ENCODE results near the gene LTA4H. TPM values are rescaled to one million over a fixed set of nuclear protein-coding genes. Genes with fewer than 3 reads are reported as not detected.

Gene LTA4H
- total and polyA plus RNA-seq, 4 donors: 59.7 to 93.3 (median 60.8) TPM

Other genes with a start within 250 kb of the LTA4H start
- 10 to 100 TPM; 10.2 to 16.6 TPM for gene NTN4, start 244.8 kb downstream of the LTA4H start, total RNA-seq
- gene NTN4, start 244.8 kb downstream of the LTA4H start, polyA plus RNA-seq (ENCODE audit: insufficient read length in 2 of 2): 10 to 100 TPM; 17.8 to 22.9 TPM
- 10 to 100 TPM; 16.3 to 21.0 TPM for gene SNRPF, start 176.6 kb downstream of the LTA4H start, total RNA-seq
- gene SNRPF, start 176.6 kb downstream of the LTA4H start, polyA plus RNA-seq (ENCODE audit: insufficient read length in 2 of 2): 10 to 100 TPM; 52.6 to 63.7 TPM
- not detected for gene CCDC38, start 93.0 kb downstream of the LTA4H start, total RNA-seq
- under 1 TPM; 0.67 to 0.75 TPM for gene CCDC38, start 93.0 kb downstream of the LTA4H start, polyA plus RNA-seq (ENCODE audit: insufficient read length in 2 of 2)
- gene AMDHD1, start 92.3 kb downstream of the LTA4H start, total RNA-seq: under 1 TPM; 0.39 to 0.69 TPM
- gene AMDHD1, start 92.3 kb downstream of the LTA4H start, polyA plus RNA-seq (ENCODE audit: insufficient read length in 2 of 2): under 1 TPM; 0.33 to 0.87 TPM
- 1 to 10 TPM in 1 of 2 donors, under 1 TPM in 1; 0.33 to 1.6 TPM for gene HAL, start 39.2 kb downstream of the LTA4H start, total RNA-seq
- under 1 TPM in 1 of 2 donors, not detected in 1; 0.29 TPM for gene HAL, start 39.2 kb downstream of the LTA4H start, polyA plus RNA-seq (ENCODE audit: insufficient read length in 2 of 2)
- gene ELK3, start 158.8 kb upstream of the LTA4H start, total RNA-seq: 10 to 100 TPM; 10.7 to 17.0 TPM
- 10 to 100 TPM; 16.0 to 22.0 TPM for gene ELK3, start 158.8 kb upstream of the LTA4H start, polyA plus RNA-seq (ENCODE audit: insufficient read length in 2 of 2)